Hepatocyte (in vitro differentiated cells): ENCODE results near the gene NIPAL3.

ENCODE experiments used
- EZH2 ChIP-seq: fragments of 200-600 bp; sonication (generic); IDR thresholded peaks from 2 replicates; pipeline ENCODE4 v1.6.1; 2016; ENCODE audit warnings: antibody characterized with exemption, mild to moderate bottlenecking, borderline replicate concordance
- EZH2phosphoT487 ChIP-seq: fragments of 200-600 bp; sonication (generic); IDR thresholded peaks from one replicate; pipeline ENCODE4 v1.6.1; 2018; ENCODE audit warnings: antibody characterized with exemption, mild to moderate bottlenecking, low read depth, moderate library complexity; ENCODE audit not compliant: unreplicated experiment, severe bottlenecking
- TF ChIP-seq, protein P1 (sequence below): fragments of 200-600 bp; sonication (generic); IDR thresholded peaks from 2 replicates; pipeline ENCODE4 v1.5.1; 2016; ENCODE audit warnings: antibody characterized with exemption, mild to moderate bottlenecking; ENCODE audit not compliant: poor library complexity

DNA sequence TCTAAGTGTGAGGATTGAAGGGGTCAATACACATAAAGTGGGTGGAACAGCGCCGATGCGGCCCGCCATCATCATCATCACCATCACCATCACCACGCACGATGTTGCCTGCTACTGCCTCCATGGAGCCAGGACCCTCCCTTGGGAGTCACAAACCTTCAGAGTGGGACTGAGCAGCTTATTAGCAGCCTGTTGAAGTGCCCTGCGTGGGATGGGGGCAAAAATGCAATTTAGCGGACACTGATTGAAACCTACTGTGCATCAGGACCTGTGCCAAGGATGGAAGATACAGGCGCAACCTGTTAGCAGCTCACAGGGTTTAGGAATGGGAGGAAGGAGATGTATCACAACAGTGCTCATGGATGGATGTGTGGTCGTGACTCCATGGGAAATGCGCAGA is 28.7 kb upstream of the NIPAL3 start:
- TF ChIP-seq, protein P1, sequence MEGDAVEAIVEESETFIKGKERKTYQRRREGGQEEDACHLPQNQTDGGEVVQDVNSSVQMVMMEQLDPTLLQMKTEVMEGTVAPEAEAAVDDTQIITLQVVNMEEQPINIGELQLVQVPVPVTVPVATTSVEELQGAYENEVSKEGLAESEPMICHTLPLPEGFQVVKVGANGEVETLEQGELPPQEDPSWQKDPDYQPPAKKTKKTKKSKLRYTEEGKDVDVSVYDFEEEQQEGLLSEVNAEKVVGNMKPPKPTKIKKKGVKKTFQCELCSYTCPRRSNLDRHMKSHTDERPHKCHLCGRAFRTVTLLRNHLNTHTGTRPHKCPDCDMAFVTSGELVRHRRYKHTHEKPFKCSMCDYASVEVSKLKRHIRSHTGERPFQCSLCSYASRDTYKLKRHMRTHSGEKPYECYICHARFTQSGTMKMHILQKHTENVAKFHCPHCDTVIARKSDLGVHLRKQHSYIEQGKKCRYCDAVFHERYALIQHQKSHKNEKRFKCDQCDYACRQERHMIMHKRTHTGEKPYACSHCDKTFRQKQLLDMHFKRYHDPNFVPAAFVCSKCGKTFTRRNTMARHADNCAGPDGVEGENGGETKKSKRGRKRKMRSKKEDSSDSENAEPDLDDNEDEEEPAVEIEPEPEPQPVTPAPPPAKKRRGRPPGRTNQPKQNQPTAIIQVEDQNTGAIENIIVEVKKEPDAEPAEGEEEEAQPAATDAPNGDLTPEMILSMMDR: no peak
- TF ChIP-seq EZH2phosphoT487 (no peak), EZH2 (no peak)
